Mesendoderm (in vitro differentiated cells): ENCODE data around the gene MOB3B.

ENCODE experiments used
- DNase-seq: peaks from one replicate; pipeline ENCODE4 v3.0.0; 2013
- H2AK5ac ChIP-seq: 2 replicates; pipeline ENCODE4 v1.6.1; 2013; ENCODE audit warnings: low read length, inconsistent platforms
- H2BK120ac ChIP-seq: 2 replicates; pipeline ENCODE4 v1.6.1; 2013; ENCODE audit warnings: low read depth, mild to moderate bottlenecking, low read length, moderate library complexity, mixed read lengths
- H2BK15ac ChIP-seq: replicated peaks from 2 replicates; pipeline ENCODE4 v1.6.1; 2013; ENCODE audit warnings: low read depth, mild to moderate bottlenecking, moderate library complexity
- H2BK5ac ChIP-seq: 2 replicates; pipeline ENCODE4 v1.6.1; 2013; ENCODE audit warnings: low read length, inconsistent platforms
- H3K18ac ChIP-seq: 2 replicates; pipeline ENCODE4 v1.6.1; 2013; ENCODE audit warnings: mild to moderate bottlenecking, low read length, mixed read lengths
- H3K23ac ChIP-seq: one replicate; pipeline ENCODE4 v1.6.1; 2013; ENCODE audit warnings: low read length
- H3K27ac ChIP-seq: 2 replicates; pipeline ENCODE4 v1.5.1; 2013; ENCODE audit warnings: low read depth, mild to moderate bottlenecking, inconsistent platforms, low read length, moderate library complexity
- H3K27me3 ChIP-seq: 2 replicates; pipeline ENCODE4 v1.6.1; 2013; ENCODE audit warnings: low read length, control low read depth, mild to moderate bottlenecking, inconsistent platforms; ENCODE audit not compliant: insufficient read depth, poor library complexity
- H3K36me3 ChIP-seq: 2 replicates; pipeline ENCODE4 v1.6.1; 2013; ENCODE audit warnings: low read length, inconsistent platforms; ENCODE audit not compliant: control insufficient read depth, insufficient read depth
- H3K4ac ChIP-seq: one replicate; pipeline ENCODE4 v1.6.1; 2013; ENCODE audit warnings: low read depth, mild to moderate bottlenecking, low read length, moderate library complexity
- H3K4me1 ChIP-seq: 2 replicates; pipeline ENCODE4 v1.6.1; 2013; ENCODE audit warnings: low read depth, low read length, inconsistent platforms; ENCODE audit not compliant: control insufficient read depth
- H3K4me2 ChIP-seq: 2 replicates; pipeline ENCODE4 v1.6.1; 2013; ENCODE audit warnings: low read length
- H3K4me3 ChIP-seq: 2 replicates; pipeline ENCODE4 v1.5.1; 2013; ENCODE audit warnings: mild to moderate bottlenecking, low read length
- H3K56ac ChIP-seq: one replicate; pipeline ENCODE4 v1.6.1; 2013; ENCODE audit warnings: low read length
- H3K79me1 ChIP-seq: 2 replicates; pipeline ENCODE4 v1.6.1; 2013; ENCODE audit warnings: low read length, inconsistent platforms
- H3K79me2 ChIP-seq: 2 replicates; pipeline ENCODE4 v1.6.1; 2013; ENCODE audit warnings: mild to moderate bottlenecking, low read length; ENCODE audit not compliant: control insufficient read depth, insufficient read depth
- H3K9ac ChIP-seq: 2 replicates; pipeline ENCODE4 v1.6.1; 2013; ENCODE audit warnings: low read length, inconsistent platforms
- H4K5ac ChIP-seq: one replicate; pipeline ENCODE4 v1.6.1; 2013; ENCODE audit warnings: low read length
- H4K8ac ChIP-seq: one replicate; pipeline ENCODE4 v1.6.1; 2013; ENCODE audit warnings: low read depth, mild to moderate bottlenecking, control low read depth, low read length, moderate library complexity
- WGBS: extraction: QIAGEN DNeasy Blood & Tissue Kit; methylation state at CpG from one replicate; pipeline ENCODE4 v1.1.7; 2013; ENCODE audit warnings: low lambda C conversion rate, missing lambda C conversion rate; ENCODE audit not compliant: insufficient coverage; ENCODE audit errors: extremely low coverage; 5-methylcytosine and 5-hydroxymethylcytosine counted together

The MOB3B gene

DNA sequence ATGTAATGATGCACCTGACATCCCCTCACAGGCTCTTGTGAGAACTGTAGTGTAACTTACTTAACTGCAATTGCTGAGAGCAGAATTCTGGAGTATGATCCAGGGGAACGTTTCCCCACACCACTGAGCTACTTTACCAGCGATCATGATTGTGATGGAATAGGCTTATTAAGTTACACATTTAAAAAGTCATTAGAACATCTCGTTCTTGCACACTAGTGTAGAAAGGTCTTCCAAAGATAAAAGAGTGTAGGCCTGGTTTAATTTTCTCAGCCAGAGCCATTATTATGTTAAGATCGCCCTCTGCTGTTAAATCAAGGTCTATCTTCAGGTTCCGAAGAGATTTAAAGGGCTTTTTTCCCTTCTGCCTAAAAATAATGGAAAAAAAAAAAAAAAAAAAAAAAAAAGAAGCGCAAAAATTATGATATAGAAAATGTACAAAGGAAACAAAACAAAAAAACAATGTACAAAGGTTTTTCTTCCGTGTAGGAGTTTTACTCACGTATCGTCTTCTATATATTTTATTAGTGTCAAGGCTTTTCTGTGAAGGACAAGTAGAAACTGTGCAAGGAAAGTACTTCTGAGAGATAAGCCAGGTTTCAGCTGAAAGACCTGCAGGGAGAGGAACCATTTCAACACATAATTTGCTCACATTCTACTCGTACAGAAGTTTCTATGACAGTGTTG is 18.6 kb upstream of the MOB3B start:
- H2BK120ac ChIP-seq, result no peak overlapping the region
- H3K27ac ChIP-seq, result no peak overlapping the region
- H4K5ac ChIP-seq, result no peak overlapping the region
- no peaks in the 10 kb centered on the region for H3K79me1 ChIP-seq
- no CpG with 5 or more reads among the region's 10 CpGs for WGBS
- no peak overlapping the region for H2BK5ac ChIP-seq
- H2AK5ac ChIP-seq, result no peak overlapping the region
- no peak overlapping the region for H3K4me3 ChIP-seq
- H3K27me3 ChIP-seq, result no peaks in the 10 kb centered on the region
- H3K4me1 ChIP-seq, result no peaks in the 10 kb centered on the region
- H3K79me2 ChIP-seq, result no peaks in the 10 kb centered on the region
- no peak overlapping the region for H3K56ac ChIP-seq
- H3K23ac ChIP-seq, result no peak overlapping the region
- H3K9ac ChIP-seq, result no peak overlapping the region
- H3K18ac ChIP-seq, result no peak overlapping the region
- no peak overlapping the region for H2BK15ac ChIP-seq
- DNase-seq, result peak; percentile 45
- H3K4ac ChIP-seq, result no peak overlapping the region
- H3K36me3 ChIP-seq, result no peaks in the 10 kb centered on the region
- H3K4me2 ChIP-seq, result no peak overlapping the region
- no peak overlapping the region for H4K8ac ChIP-seq

DNA sequence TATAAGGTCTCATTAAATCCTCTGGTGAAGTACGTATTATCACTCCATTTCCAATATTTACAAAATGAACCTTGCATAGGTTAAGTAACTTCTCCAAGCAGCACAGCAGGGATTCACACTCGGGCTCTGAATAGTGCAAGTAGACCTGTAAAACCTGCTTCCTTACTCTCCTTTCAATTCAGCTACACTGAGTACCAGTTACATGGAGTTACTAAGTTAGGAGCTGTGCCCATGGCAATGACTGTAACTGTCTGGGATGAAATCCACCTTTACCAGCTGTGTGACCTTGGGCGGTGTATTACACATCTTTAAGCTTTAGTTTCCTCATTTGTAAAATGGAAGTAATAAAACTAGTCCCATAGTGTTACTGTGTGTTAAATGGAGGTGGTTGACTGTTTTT is 15.9 kb upstream of the MOB3B start:
- no peak overlapping the region for H3K18ac ChIP-seq
- H3K4me1 ChIP-seq, result no peaks in the 10 kb centered on the region
- no peaks in the 10 kb centered on the region for H3K27me3 ChIP-seq
- no peak overlapping the region for H2BK15ac ChIP-seq
- no peaks in the 10 kb centered on the region for H3K79me1 ChIP-seq
- H4K8ac ChIP-seq, result no peak overlapping the region
- whole genome bisulfite sequencing, result no CpG with 5 or more reads among the region's 3 CpGs
- H3K79me2 ChIP-seq, result no peaks in the 10 kb centered on the region
- no peak overlapping the region for H3K56ac ChIP-seq
- no peak overlapping the region for H3K4me3 ChIP-seq
- H4K5ac ChIP-seq, result no peak overlapping the region
- no peak for DNase-seq
- no peaks in the 10 kb centered on the region for H3K36me3 ChIP-seq
- H2BK120ac ChIP-seq, result no peak overlapping the region
- no peak overlapping the region for H3K4ac ChIP-seq
- H3K4me2 ChIP-seq, result no peak overlapping the region
- no peak overlapping the region for H2AK5ac ChIP-seq
- no peak overlapping the region for H3K27ac ChIP-seq
- H2BK5ac ChIP-seq, result no peak overlapping the region
- no peak overlapping the region for H3K9ac ChIP-seq
- H3K23ac ChIP-seq, result no peak overlapping the region

DNA sequence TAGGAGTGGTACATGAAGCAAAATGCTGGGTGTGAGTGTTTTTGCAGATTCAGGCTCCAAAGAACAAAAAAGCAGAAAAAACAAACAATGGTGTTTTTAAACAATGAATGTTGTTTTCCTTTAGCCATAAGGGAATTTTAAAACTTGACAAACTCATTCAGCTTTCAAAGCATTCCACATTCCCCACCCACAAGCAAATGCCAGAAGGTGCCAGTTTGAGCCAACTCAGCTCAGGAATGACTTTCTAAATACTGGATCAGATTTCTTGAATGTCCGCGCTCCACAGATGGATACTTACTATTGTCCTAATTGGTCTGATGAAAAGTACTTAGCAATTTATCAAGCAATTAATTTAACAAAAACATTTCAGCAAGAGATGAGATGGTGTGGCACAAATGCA is 12.9 kb upstream of the MOB3B start:
- Histone ChIP-seq H3K23ac (no peak overlapping the region), H3K79me1 (no peaks in the 10 kb centered on the region), H3K4ac (no peak overlapping the region), H2BK120ac (no peak overlapping the region), H3K56ac (no peak overlapping the region), H3K18ac (no peak overlapping the region), H2BK15ac (no peak overlapping the region), H3K36me3 (no peaks in the 10 kb centered on the region), H3K4me1 (no peaks in the 10 kb centered on the region), H2BK5ac (no peak overlapping the region), H3K27me3 (no peaks in the 10 kb centered on the region), H3K79me2 (no peaks in the 10 kb centered on the region), H3K4me2 (no peak overlapping the region), H4K5ac (no peak overlapping the region), H3K4me3 (no peak overlapping the region), H3K9ac (no peak overlapping the region), H2AK5ac (no peak overlapping the region), H3K27ac (no peak overlapping the region), H4K8ac (no peak overlapping the region)
- no CpG with 5 or more reads among the region's 2 CpGs for WGBS
- no peak for DNase-seq

DNA sequence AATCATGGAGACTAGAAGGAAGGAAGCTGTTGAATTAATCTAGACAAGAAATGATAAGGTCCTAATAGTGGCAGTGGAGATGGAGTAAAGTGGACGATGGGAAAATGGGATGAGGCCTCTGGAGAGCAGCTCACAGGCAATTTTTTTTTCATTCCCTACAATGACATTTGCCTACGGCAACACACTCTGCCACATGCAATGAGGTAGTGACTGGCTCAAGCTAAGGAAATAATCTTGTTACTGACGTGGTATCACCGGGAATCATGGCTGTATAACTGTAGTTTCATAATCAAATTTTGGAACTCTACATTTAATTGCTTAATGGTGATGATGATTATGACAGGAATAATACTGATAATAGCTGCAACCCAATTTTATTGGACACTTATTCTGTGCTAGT is 12.1 kb upstream of the MOB3B start:
- Histone ChIP-seq H3K4me1 (no peaks in the 10 kb centered on the region), H3K79me1 (no peaks in the 10 kb centered on the region), H2BK120ac (no peak overlapping the region), H2AK5ac (no peak overlapping the region), H3K23ac (no peak overlapping the region), H4K5ac (no peak overlapping the region), H3K9ac (no peak overlapping the region), H3K27me3 (no peaks in the 10 kb centered on the region), H3K27ac (no peak overlapping the region), H3K79me2 (no peaks in the 10 kb centered on the region), H3K4me3 (no peak overlapping the region), H3K18ac (no peak overlapping the region), H3K4ac (no peak overlapping the region), H4K8ac (no peak overlapping the region), H3K56ac (no peak overlapping the region), H3K4me2 (no peak overlapping the region), H2BK5ac (no peak overlapping the region), H3K36me3 (no peaks in the 10 kb centered on the region), H2BK15ac (no peak overlapping the region)
- DNase-seq, result no peak
- WGBS, result no CpG with 5 or more reads among the region's 4 CpGs

DNA sequence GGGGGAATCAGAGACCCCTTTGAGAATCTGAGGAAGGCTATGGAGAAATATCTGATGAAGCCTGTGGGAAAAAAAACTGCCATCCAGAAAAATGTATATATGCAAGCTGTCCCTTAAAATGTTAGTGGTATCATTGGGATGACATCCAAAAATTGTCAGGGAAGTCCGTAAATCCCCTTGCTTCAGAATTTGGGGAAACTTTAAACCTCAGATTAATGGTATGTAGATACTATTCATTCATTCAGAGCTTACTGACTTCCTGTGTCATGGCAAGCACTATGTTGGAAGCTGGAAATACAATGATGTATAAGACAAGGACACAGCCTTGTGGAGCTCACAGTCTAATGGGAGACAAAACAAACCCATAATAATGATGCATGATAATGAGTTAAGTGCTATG is 10.9 kb upstream of the MOB3B start:
- DNase-seq, result no peak
- no peak overlapping the region for H3K4me2 ChIP-seq
- no peak overlapping the region for H3K23ac ChIP-seq
- H3K4me1 ChIP-seq, result no peaks in the 10 kb centered on the region
- WGBS, result no CpG with 5 or more reads among the region's 1 CpG
- no peak overlapping the region for H3K18ac ChIP-seq
- no peaks in the 10 kb centered on the region for H3K36me3 ChIP-seq
- H2BK120ac ChIP-seq, result no peak overlapping the region
- H4K8ac ChIP-seq, result no peak overlapping the region
- no peak overlapping the region for H3K27ac ChIP-seq
- no peak overlapping the region for H2BK5ac ChIP-seq
- H3K4ac ChIP-seq, result no peak overlapping the region
- H3K56ac ChIP-seq, result no peak overlapping the region
- H3K79me2 ChIP-seq, result no peaks in the 10 kb centered on the region
- H3K79me1 ChIP-seq, result no peaks in the 10 kb centered on the region
- H2AK5ac ChIP-seq, result no peak overlapping the region
- H3K27me3 ChIP-seq, result no peaks in the 10 kb centered on the region
- H3K9ac ChIP-seq, result no peak overlapping the region
- H2BK15ac ChIP-seq, result no peak overlapping the region
- no peak overlapping the region for H4K5ac ChIP-seq
- no peak overlapping the region for H3K4me3 ChIP-seq
